Fibroblast of skin of left biceps (primary cell): ENCODE results near the gene PCP4L1.

ENCODE experiments used
- DNase-seq, 2 experiments: peaks; one replicate each; pipeline ENCODE4 v3.0.0-alpha.2; 2013; ENCODE audit warnings: low read depth in 2 of 2

Gene PCP4L1

DNA sequence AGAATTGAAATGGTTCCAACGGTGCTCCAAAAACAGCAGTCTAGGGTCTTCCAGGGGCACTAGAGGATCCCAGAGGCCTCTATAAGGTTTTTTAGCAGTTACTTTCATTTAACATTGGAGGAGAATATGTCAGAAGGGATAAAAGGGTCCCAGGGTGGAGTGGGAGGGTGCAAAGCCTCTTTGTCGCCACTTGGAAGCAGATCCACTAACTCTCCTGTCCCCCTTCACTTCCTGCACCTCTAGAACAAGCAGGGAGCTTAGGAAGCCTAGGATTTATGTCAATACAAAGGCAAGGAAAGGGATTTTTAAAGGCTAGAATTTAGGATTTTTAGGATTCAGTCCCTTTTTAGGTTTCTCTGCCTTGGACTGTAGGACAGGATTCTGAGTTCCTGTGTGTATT, 8.3 kb downstream of the PCP4L1 start:
- no peak for DNase-seq

DNA sequence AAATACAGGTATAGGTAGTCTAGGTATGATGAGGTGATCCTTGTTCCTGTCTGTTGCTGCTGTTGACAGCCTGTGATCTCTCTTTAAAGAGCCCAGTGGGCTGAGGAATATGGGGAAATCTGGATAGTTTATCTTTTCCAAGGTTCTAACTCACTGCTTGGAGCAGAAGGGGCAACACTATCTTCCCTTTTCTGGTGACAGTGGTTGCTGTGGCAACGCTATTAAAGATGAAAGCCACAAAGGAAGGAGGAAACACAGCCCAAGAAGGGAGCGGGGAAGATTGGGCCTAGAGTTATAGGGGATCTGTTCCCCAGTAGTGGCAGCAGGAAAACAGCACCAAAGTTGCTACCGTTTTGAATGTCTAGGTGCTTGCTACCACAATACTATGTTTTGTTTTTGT, 8.8 kb downstream of the PCP4L1 start:
- DNase-seq: no peak

DNA sequence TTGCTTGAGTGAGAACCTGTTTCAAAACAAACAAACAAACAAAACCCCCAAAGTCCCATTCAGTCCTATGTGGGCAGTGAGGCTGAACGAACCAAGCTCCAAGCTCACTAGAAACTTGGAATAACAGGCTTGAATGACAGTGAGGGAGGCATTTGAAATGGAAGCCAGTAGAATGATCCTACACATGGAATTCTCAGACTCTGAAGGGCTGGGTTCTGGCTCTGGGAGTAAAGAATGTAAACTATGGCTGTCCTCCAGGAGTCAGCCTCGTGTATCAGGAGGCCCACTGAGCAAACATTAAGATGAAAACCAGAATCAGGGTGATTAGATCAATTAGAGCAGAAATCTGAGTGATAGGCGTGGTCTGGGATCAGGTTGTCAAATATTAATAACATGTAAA, 14.9 kb downstream of the PCP4L1 start:
- DNase-seq: no peak

DNA sequence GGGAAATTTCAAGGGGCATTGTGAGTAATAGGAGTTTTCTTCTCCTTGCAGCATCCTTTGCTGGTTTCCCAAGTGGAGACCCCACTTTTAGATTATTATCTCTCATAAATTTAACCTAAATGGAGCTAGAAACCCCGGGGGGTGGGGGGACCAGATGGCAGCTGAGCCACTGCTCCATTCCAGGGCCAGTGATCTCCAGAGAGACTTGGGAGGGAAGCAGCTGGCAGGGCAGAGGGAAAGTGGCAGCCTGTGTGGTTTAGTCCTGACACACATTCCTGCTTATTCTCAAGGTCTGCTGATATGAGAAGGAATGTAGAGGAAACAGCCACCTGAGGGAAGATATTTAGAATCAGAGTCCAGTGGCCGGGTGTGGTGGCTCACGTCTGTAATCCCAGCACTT, 16.3 kb downstream of the PCP4L1 start:
- no peak for DNase-seq

DNA sequence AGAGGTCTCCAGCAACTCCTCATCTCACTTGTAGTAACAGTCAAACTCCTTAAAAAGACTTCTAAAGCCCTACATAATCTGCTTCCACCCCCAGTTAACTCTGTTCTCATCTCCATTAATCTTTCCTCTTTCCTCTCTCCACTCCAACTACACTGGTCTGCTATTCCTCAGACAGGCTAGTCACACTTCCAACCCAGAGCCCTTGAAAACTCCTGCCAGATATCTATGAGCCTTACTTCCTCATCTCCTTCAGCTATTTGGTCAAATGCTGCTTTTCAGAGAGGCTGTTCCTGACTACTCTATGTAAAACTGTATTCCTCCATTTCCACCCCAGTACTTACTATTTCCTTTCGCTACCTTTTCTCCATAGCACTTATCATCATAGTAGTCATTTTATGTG, 24.4 kb downstream of the PCP4L1 start:
- DNase-seq: no peak

DNA sequence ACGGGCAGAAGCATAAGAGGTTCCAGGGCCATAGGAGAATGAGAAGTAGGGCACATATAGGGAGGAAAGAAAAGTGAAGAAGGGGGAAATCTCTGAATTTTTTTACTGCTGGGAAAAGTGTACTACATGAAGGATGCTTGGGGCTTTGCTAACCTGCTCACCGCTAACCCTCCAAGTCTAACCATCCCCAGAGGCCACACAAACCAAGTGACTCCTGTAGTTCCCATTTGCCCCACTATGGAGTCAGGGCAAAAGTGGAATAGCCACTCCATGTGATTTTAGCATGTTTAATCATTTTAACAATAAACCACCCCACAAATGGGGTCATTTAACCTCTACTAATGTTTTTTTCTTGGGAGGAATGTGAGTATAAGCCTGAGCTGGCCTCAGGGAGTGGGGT, 26.6 kb downstream of the PCP4L1 start:
- no peak for DNase-seq

DNA sequence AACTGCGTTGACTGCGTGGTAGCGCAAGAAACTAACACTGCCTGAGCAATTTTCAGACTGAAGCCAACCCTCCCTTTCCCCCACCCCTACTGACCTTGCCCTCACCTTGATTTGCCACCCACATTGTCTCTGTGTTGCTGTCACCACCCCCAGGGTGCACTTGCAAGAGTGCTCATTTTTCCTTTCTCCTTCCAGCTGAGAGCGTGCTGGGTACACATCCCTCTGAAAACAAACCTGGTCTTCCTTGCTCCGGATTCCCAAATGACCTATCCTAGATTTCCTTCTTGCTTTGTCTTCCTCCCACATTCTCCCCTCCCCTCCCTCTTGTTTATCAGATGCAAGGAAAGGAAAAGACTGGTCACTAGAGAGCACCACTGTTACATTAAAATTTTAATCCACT, 27.0 kb downstream of the PCP4L1 start:
- DNase-seq: no peak

DNA sequence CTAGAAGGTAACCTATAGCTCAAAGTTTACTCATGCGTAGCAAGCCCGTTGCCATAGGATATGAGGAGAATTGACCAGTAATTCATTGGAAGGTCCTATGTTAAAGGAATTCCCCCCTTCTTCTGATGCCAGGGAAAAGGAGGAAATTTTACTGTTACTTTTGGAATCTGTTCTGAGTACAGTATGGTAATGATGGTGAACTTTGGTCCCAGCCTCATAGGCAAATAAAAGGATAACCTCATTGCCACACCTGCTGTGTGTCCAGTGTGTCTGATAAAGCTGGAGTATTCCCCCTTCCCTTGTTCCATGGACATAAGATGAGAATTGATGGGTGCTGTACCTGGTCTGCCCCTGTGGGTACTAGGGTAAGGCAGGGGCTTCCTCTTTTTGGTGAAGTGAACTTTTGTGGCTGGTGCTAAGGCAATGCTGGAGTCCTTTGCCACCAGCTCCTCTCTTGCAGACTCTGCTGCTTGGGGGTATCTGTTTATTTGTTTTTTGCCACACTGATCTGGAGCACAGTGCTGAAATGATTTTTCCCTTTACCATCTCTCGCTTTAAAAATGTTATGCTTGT, 29.0 kb downstream of the PCP4L1 start:
- no peak for DNase-seq

DNA sequence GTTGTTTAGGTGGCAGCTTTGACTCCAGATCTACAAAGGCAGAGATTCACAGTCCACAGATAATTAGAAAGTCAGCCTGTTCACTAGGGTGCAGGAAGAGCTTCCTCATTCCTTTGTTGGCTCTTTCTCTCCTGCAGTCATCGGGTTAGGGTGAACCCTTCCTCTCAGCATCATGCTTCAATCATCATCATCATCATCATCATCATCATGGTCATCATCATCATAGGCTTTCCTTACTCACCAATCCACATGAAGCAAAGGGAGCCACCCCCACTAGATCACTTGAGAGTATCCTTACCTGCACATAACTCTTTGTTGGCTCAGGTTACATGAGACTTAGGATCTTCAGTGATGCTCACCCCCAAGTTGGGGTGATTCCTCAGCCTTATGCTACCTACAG, 32.2 kb downstream of the PCP4L1 start:
- DNase-seq: no peak

DNA sequence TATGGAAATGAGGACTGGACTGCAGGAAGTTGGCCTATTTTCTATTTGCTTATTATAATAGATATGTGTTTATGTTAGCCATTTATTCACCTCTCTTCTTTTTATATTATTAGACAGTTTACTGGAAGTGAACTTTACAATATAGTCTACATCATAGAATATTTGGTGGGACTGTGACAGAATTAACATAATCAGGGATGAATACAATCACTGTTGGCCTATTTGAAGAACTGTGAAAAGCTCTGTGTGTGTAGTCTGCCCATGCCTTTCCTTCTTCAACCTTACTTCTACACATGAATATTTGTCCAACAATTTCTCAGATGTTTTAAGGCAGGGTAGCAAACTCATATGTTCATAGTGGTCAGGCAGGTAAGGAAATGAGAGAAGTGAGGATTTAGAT, 38.9 kb downstream of the PCP4L1 start:
- DNase-seq: no peak

DNA sequence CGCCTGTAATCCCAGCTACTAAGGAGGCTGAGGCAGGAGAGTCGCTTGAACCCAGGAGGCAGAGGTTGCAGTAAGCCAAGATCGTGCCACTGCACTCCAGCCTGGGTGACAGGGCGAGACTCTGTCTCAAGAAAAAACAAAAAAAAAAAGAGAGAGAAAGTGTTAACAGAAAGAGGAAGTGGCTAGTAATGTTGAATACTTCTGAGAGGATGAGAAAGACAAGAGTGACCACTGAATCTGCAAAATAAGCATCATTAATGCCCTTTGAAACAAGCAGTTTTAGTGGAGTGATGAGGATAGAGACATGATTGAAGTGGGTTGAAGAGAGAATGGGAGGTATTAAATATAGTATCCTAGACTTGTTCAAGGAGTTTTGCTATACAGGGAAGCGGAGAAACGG, 39.6 kb downstream of the PCP4L1 start:
- no peak for DNase-seq

DNA sequence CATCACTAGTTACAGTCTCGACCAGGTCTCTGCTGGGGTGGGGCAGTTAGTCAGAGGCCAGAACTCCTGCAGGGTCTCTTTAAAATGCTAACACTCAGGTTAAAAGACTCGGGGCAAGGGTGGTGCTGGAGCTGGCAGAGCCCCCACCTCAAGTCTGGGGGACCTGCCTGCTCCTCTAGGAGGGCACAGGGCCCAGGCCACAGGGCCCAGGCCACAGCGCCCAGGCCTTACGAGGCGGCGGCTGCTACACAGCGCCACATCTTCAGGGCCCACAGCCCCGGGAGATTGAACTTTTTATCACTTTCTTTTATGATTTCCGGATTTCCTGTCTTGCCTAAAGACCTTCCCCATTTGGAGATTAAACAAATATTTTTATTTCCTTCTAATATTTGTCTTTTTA, 40.8 kb downstream of the PCP4L1 start:
- no peak for DNase-seq

DNA sequence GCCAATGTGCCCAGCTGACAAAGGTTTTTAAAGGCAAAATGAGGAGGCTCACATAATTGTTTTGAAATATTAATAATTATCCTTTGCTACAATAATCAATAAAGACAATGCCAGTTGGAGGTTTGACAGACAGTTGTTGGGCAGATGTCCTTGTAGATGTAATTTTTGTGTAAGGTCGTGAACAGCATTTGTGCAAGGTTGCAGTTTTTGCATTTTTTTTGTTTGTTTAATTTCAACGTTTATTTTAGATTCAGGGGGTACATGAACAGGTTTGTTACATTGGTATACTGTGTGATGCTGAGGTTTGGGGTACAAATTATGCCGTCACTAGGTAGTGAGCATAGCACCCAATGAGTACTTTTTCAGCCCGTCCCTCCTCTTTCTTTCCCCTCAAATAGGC, 41.9 kb downstream of the PCP4L1 start:
- DNase-seq: no peak

DNA sequence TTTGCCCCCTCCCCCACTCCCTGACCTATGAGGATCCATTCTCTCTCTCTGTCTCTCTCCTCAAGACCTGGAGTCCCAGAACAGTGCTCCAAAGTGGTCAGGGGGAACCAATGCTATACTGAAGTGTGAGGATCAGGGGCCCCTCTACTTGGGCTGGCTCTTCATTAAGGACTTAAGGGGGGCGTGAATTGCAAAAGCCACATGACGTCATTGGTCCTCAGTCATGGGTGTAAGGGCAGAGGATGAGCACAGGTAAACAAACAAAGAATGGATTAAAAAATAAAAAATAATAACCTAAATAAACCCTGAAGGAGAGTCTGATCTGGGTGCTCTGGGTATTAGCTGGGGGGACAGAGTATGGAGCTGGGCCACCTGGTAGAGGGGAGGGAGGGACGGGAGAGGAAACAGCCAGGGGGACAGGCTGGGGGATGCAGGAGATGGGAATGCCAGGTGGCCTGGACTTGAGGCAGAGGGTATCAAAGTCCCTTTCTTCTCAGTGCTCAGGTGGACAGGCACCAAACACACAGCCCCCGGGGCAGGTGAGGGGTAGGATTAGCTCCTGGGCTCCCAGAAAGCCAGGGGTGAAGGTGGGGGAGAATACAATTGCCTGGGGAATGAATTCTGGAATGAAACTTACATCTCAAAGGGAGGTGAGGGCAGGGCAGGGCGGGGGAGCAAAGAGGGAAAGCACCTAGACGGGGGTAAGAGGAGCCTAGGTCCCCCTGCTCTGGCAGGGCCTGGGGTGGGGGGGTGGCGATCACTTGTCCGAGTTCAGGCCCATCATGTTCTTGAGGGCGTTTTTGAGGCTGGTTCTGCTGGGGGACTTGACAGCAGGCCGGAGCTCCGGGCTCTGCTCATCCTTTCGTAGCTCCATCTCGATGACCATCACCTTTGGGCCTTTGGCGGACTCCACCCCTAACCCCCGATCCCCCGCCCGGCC, 46.7 kb downstream of the PCP4L1 start:
- no peak for DNase-seq

DNA sequence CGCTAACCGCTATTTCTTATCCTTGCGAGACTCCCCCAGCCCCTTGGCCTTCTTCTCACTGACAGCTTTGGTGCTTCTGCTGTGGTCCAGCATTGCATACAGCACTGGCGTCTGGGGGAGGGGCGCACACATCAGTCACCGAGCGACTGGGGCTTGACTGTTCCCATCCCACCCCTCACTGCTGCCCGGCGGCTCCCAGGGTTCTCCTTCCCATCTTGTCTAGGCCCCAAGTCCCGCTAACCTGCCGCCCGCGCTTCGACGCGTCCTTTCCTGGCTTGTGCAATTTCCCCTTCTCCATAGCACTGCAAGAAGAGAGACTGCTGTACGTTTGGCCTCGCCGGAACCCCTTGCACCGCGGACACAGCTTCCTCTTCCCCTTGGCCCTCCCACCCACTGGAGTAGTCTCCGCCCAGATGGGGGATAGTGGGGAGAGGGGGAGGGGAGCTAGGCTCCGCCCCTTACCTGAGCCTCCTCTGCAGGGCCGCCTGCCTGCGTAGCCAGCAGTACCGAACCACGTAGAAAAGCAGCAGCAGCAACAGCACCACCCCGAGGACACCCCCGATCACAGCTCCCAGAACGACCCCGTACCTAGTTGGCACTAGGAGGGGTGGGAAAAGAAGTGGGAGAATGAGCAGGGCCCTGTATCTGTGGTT, 47.4 kb downstream of the PCP4L1 start:
- DNase-seq: no peak

DNA sequence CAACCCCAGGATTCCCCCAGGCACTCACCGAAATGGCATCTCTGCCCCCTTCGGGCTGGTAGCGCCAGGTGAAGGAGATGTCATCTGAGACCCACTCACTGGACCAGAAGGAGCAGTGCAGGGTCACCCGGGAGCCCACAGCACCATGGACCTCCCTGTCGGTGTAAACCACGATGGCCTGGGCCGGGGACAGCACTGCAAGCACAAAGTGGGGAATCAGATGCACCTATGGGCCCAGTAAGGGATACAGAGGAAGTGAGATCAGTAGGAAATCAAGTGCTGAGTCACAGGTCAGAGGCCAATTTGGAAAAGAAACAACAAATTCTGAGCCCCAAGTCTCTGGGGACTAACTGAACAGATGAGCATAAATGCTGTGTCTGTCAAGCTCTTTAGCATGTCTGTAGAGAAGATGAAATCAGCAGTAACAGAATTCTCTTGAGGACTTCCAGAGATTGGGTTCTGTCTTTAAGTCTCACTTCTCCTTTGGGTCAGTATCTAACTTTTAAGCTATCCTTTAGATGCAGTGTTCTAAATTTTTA, 48.8 kb downstream of the PCP4L1 start:
- no peak for DNase-seq

DNA sequence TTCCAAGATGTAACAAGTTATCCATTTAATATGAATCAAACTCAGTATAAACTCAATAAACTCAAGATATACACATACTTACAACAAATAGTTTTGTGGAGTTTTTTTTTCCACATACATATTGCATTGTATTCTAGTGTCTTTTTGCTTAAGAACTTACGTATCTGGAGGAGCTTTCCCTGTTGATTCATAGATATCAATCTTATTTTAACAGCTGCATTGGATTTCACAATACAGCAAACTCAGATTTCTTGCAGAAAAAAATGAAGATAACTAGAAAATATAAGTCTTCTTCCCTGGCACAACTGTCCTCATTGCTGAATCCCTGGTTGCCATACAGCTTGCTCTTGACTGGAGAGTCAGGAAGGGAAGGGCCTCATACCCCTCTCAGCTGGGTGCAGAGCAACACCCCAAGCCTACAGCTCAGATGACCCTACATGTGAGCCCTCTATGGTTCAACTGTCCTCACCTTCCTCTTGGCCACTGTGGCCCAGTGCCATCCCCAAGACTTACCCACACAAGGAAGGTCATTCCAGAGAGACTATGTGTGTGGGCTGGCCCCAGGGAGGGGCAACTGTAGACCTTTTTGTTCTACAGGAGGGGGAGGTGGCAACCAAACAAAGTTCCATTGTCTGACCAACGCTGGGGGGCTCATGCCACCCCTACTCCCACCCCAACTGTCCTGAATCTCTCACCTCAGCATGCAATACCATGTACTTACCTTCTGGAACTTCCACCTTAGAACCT, 49.5 kb downstream of the PCP4L1 start:
- DNase-seq: no peak

DNA sequence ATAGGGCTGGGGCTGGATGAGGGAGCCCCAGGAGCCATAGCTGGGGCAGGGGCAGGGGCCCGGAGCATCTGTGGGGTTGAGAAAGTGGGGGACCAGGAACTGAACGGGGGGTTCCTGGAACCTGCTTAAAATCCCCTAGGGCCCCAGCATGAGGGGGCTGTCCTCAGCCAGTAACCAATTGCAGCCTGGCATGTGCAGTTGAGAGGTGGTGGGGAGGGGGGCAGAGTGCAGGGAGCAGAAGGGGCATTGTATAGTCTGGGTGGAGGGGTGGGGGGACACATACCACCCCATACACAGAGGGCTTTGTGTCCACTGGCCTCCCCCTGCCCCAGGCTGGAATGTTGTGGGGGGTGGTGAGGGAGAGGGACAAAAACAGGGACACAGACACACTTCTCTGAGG, 51.3 kb downstream of the PCP4L1 start, which contains the start of gene MPZ:
Gene MPZ (minus strand): TSS at position 101 of the 400 bp plus-strand sequence. CDS start 63 bp downstream, at position 38.
- DNase-seq: no peak

DNA sequence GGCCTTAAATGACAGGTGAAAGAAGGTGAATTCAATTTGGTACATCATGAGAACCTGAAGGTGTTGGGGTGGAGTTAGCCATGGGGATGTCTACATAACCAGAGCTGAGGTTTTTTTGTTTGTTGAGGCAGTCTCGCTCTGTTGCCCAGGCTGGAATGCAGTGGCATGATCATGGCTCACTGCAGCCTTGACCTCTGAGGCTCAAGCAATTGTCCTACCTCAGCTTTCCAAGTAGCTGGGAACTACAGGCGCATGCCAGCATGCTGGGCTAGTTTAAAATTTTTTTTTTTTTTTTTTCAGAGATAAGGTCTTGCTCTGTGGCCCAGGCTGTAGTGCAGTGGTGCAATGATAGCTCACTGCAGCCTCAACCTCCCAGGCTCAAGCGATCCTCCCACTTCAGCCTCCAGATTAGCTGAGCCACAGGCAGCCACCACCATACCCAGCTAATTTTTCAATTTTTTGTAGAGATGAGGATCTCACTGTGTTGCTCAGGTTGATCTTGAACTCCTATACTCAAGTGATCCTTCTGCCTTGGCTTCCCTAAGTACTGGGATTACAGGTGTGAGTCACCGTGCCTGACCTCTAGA, 53.1 kb downstream of the PCP4L1 start:
- no peak for DNase-seq

DNA sequence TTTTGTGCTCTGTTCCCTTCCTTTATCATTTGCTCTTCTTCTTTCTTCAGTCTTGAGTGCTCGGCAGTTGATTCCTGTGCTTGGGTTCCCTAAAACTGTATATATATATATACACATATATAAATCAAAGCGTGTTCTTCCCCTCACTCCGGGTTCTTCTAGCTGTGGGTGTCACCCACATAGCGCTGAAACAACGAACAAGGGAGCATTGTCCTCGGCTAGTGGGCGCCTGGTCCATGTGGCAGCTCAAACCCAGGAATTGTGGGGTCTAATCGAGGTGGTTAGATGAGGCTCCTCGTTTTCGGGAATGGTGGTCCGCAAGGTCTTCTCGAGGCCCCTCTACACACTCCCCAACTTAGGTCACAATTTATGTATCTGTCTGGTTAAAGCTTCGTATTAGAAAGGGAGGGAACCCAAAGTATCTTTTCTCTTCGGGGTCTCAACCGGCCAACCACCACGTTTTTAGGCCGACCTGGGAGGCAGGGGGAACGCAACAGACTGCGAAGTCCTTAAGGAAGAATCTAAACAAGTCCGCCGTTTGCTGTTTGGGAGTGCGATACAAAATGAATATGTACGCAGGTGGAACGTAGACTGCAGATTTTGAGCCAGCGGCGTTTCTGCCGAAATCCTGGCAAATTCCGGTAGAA, 55.1 kb downstream of the PCP4L1 start:
- no peak for DNase-seq
